ENCODE results near the gene HPCAL1.

Gene HPCAL1

GRCh38 chr2:10325278-10326145 is 22.8 kb downstream of the HPCAL1 start:
- no peak for DNase-seq

GRCh38 chr2:10326151-10326616 is 23.5 kb downstream of the HPCAL1 start:
- no peak for DNase-seq

GRCh38 chr2:10326707-10327594 is 24.2 kb downstream of the HPCAL1 start:
- no peak for DNase-seq

DNA sequence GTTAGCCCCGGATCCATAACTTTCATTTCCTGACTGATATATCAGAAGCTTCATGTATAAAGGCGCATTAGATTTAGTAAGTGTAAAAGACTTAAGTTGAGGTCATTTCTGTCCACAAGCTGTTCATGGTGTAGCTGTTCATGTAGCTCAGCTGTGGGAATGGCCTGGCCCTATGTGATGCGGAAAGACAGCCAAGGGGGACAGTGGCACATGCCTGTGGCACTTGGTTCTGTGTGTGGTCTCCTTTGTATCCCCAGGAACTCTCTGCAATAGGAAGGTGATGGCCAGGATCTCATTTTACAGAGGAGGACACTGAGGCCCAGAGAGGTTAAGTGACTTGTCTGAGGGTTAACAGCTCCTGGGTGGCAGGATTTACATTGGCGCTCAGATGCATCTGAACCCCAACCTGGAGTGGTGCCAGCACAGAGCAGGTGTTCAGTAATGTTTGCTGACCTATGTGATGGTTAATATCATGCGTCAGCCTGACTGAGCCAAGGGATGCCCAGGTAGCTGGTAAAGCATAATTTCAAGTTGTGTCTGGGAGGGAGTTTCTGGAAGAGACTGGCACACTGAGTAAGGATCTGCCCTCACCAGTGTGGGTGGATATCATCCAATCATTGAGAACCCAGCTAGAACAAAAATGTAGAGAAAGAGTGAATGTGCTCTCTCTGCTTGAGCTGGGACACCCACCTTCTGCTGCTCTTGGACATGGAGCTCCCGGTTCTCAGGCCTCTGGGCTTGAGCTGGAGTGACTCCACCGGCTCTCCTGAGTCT is 25.4 kb downstream of the HPCAL1 start:
- DNase-seq: no peak

- DNase-seq: no peak
These were observed 26.2 kb downstream of the HPCAL1 start for GRCh38 chr2:10328670-10329579.

- DNase-seq: no peak
These were observed 26.8 kb downstream of the HPCAL1 start for GRCh38 chr2:10329580-10329879.

DNA sequence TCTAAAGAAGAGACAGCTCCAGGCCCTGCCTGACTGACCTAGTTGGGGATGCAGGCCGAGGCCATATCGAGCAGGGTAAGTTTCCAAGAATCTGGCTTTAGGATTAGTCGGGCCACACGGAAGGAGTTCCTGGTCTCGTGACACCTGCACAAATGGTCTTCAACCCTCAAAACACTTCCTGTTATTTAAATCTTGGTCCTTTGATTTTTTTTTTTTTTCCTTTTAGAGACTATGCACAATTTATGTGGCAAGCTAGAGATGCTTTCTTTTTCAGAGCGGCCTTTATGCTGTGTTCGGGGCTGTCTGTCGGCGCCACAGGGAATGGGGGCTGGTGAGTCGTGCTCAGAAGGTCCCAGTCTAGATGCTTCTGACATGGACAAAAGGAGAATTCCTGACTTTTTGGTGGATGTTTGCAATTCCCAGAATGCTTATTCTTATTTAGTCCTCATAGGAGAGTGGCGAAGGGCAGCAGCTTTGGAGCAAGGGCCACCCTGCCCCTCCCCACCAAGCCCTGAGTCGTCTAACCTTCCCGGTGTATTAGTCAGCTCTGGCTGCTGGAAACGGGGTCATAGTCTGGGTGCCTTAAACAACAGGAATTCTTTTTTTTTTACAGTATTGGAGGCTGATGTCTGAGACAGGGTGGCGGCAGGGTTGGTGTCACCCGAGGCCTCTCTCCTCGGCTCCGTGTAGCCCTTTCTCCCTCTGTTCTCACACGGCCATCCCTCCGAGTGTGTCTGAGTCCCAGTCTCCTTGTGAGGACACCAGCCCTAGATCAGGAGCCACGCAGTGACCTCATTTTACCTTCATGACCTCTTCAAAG is 27.4 kb downstream of the HPCAL1 start:
- DNase-seq: peak; percentile 6

DNA sequence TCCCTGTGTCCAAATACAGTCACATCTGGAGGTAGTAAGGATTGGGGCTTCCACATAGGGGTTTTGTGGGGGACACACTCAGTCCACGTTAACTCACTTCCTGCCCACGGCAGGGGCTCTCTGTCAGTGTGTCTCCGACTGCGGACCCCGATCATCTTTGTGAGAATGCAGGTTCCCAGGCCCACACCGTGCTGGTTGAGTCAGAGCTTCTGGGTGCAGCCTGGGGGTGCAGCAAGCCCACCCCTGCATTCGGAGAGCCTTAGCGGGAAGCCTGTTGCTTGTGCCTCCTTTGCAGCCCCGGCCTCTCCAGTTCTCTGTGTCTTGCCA is 28.0 kb downstream of the HPCAL1 start:
- DNase-seq: no peak

GRCh38 chr2:10331027-10331701 is 28.5 kb downstream of the HPCAL1 start:
- peak; percentile 82 for DNase-seq

- DNase-seq: peak; percentile 58
These were observed 29.1 kb downstream of the HPCAL1 start for GRCh38 chr2:10331702-10332401.

DNA sequence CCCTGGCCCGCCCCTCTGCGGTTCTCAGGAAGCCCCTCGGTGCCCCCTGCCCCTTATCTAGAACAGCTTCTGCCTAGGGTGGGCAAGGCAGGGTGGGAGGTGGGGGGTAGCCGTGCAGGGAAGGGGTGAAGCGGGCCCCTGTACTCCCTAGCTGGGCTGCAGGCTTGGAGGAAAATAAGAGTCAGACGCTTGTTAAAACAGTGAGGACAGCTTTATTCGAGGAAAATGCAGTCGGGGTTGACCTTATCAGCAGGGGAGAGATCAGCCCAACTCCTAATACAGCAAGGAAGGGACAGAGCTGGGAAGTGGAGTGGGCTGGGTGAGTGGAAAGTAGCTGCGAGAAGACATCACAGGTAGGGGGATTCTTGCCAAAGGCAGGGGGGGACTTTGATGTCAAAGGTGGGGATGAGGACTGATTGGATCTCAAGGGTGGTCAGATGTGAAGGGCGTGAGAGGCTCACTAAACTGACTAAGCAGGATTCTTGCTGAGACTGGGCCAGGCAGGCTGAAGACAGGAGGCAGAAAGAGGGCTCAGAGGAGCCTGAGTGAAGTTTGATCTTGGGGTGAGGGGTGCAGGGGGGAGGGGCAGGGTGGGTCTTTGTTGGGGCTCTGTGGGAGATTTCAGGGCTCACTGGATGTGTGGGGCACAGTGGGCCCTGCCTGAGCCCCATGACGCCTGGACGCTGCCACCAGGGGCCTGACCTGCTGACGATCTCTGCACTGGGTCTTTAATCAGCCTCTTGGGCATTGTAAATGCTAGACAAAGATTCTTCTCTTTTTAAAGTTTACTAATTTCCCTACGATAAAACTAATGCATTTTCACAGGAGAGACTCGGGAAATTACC is 29.9 kb downstream of the HPCAL1 start:
- no peak for DNase-seq

DNA sequence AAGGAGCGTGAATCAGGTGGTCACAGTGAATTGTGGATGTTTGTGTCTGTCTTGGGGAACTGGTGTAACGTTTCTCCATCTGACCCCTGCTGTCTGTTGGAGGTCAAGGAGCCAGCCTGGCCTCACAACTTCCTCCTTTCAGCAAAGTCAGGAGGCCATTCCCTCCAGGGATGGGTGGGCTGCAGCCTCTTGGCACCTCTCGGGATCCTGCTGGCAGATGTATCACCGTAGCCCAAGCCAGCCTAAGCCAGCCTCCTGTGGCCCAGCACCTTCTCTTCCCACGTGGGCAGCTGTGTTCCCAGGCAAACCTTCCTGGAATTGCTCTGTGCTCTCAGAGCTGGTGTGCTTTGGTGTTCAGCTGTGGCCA is 30.5 kb downstream of the HPCAL1 start:
- no peak for DNase-seq

- DNase-seq: no peak
These were observed 31.3 kb downstream of the HPCAL1 start for GRCh38 chr2:10333966-10334365.

DNA sequence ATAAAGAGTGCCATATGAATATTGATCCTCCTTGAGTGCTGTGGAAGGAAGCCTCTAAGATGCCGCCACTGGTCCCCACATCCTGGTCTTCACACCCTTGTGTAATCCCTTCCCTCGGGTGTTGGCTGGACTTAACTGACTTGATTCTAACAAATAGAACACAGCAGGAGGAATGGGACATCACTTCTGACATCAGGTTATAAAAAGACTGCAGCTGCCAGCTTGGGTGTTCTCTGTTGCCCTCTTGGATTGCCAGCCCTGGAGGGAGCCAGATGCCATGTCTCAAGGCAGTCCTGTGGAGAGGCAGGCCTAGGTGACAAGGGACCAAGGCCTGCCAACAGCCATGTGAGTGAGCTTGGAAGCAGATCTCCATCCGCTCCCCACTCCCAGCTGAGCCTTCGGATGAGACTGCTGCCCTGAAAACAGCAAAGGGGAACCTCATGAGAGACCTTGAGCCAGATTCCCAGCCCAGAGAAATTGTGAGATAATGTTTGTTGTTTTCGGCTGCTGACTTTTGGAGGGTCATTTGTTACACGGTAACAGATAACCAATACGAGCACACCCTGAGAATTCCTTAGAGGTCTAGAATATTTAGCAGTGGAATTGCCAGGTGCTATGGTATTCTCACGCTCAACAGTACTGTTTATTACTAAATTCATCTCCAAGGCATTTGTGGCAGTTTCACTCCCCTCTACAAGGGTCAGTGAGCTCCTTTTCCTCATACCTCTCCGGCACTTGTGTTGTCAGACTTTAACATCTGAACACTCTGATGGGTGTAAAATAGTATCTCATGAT is 32.5 kb downstream of the HPCAL1 start:
- no peak for DNase-seq

DNA sequence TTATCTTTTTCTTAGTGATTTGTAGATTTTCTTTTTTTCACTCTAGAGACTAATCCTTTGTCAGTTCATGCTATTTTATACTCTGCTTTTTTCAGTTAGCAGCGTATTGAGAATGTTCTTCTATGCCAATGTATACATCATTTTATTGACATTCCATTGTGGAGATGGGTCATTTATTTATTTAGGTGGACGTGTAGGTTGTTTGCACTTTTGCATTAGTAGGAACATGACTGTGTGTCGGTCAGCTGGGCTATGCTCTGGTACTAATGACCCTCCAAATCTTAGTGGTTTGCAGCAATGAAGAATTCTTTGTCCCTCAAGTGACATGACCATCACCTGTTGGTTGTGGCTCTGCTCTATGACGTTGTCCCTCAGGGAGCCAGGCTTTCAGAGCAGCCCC is 33.6 kb downstream of the HPCAL1 start:
- no peak for DNase-seq

DNA sequence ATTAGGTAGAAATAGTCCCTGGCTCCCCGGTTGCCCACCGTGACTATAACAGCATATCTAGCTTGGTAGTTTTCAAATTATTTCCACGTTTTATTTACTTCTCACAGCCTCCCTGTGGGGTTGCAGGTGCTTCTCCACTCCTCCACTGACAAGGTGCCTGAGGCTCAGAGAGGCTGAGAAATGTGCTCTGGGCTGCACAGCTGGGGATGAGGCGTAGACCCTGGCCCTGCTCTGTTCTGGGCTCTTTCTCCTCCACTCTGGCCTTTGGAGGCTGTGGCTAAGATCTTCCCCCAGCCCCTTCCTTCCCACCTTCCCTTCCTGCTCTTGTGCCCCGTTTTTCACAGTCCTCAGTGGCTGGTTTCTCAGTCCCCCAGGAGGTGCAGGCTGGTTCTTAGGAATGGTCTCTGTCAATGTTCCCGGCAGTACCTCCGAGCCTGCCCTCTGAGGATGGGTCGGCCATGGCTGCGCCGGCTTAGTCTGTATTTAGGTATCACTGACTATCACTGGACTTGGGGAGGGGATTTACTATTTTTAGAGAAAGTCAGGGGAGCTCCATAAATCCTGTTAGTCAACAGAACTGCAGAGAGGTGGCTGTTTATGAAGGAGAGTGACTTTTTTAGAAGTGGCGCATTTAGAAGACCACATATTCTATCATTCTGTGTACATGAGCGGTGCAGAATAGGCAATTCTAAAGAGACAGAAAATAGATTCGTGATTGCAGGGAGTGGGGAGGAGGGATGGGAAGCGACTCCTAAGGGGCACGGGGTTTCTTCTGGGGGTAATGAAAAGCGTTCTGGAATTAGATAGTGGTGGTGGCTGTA is 35.0 kb downstream of the HPCAL1 start:
- DNase-seq: no peak
